ENCODE results near the gene PPP2CA. TPM values are rescaled to one million over a fixed set of nuclear protein-coding genes. Genes with fewer than 3 reads are reported as not detected.
A peak's percentile ranks its signal among the peaks of the same experiment; 100 is the strongest.

Gene PPP2CA
- total and polyA plus RNA-seq, 2 of the 13 experiments (the other 11 are each of a cell fraction or from before 2014, with no cell fraction given) = 82.4 to 171 TPM

- peak; percentile 97 for TF ChIP-seq CTCF (CRISPR knock-in tag; IDR thresholded peaks at IDR 0.05)
- peak; percentile 56 for TF ChIP-seq XRCC5 (optimal IDR thresholded peaks at IDR 0.05; ENCODE audit: low read length)
- no peak for TF ChIP-seq NONO (IDR thresholded peaks at IDR 0.05)
- 0 out of 2 replicates have a peak, but pooled peaks have one; percentile 27 for TF ChIP-seq NONO (CRISPR knock-in tag; conservative IDR thresholded peaks at IDR 0.05)
- TF ChIP-seq HDAC2 (CRISPR knock-in tag; IDR thresholded peaks at IDR 0.05) = 0 out of 2 replicates have a peak, but pooled peaks have one; percentile 19
- TF ChIP-seq SSRP1 (CRISPR knock-in tag; IDR thresholded peaks at IDR 0.05) = 0 out of 2 replicates have a peak, but pooled peaks have one; percentile 61
- no peak for TF ChIP-seq NFIB (CRISPR knock-in tag; IDR thresholded peaks at IDR 0.05; ENCODE audit: borderline replicate concordance)
- TF ChIP-seq ZSCAN21 (CRISPR knock-in tag; IDR thresholded peaks at IDR 0.05; ENCODE audit: borderline replicate concordance) = peak; percentile 31; the same call in 1 of the 2 replicates
- TF ChIP-seq NR2C2 (CRISPR knock-in tag; IDR thresholded peaks at IDR 0.05; ENCODE audit: borderline replicate concordance) = peak; percentile 28; the same call in 1 of the 2 replicates
- no peak for TF ChIP-seq ZNF572 (CRISPR knock-in tag; IDR thresholded peaks at IDR 0.05)
- peak; percentile 40; the same call in 1 of the 2 replicates for TF ChIP-seq TGIF2 (CRISPR knock-in tag; IDR thresholded peaks at IDR 0.05)
- TF ChIP-seq, protein P1, sequence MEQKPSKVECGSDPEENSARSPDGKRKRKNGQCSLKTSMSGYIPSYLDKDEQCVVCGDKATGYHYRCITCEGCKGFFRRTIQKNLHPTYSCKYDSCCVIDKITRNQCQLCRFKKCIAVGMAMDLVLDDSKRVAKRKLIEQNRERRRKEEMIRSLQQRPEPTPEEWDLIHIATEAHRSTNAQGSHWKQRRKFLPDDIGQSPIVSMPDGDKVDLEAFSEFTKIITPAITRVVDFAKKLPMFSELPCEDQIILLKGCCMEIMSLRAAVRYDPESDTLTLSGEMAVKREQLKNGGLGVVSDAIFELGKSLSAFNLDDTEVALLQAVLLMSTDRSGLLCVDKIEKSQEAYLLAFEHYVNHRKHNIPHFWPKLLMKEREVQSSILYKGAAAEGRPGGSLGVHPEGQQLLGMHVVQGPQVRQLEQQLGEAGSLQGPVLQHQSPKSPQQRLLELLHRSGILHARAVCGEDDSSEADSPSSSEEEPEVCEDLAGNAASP (CRISPR knock-in tag; IDR thresholded peaks at IDR 0.05; ENCODE audit: borderline replicate concordance) = peak; percentile 25; the same call in 1 of the 2 replicates
- 0 out of 2 replicates have a peak, but pooled peaks have one; percentile 51 for TF ChIP-seq ZNF691 (CRISPR knock-in tag; IDR thresholded peaks at IDR 0.05; ENCODE audit: borderline replicate concordance, low read depth)
- peak; percentile 88 for TF ChIP-seq SMC3 (IDR thresholded peaks at IDR 0.05; ENCODE audit: low read length)
- TF ChIP-seq MED1 (CRISPR knock-in tag; IDR thresholded peaks at IDR 0.05) = peak; percentile 27; the same call in 1 of the 2 replicates
- TF ChIP-seq, protein P2, sequence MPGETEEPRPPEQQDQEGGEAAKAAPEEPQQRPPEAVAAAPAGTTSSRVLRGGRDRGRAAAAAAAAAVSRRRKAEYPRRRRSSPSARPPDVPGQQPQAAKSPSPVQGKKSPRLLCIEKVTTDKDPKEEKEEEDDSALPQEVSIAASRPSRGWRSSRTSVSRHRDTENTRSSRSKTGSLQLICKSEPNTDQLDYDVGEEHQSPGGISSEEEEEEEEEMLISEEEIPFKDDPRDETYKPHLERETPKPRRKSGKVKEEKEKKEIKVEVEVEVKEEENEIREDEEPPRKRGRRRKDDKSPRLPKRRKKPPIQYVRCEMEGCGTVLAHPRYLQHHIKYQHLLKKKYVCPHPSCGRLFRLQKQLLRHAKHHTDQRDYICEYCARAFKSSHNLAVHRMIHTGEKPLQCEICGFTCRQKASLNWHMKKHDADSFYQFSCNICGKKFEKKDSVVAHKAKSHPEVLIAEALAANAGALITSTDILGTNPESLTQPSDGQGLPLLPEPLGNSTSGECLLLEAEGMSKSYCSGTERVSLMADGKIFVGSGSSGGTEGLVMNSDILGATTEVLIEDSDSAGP (CRISPR knock-in tag; IDR thresholded peaks at IDR 0.05; ENCODE audit: borderline replicate concordance) = peak; percentile 21; the same call in 1 of the 2 replicates
Observed at GRCh38 chr5:134184155-134185135, 41.4 kb downstream of the PPP2CA start (continued).

Data from HepG2 (cell line).